Activated gamma-delta T cell (primary cell): Measurements from ENCODE around the gene FGGY.
"Not testable (repeated sequence)": the region's sequence is repeated elsewhere in the genome, so short reads cannot be mapped to it uniquely, and the experiment has no call there.

ENCODE experiments used
- DNase-seq: peaks from one replicate; lab custom pipeline; 2025; lab: John Stamatoyannopoulos, UW

The FGGY gene

DNA sequence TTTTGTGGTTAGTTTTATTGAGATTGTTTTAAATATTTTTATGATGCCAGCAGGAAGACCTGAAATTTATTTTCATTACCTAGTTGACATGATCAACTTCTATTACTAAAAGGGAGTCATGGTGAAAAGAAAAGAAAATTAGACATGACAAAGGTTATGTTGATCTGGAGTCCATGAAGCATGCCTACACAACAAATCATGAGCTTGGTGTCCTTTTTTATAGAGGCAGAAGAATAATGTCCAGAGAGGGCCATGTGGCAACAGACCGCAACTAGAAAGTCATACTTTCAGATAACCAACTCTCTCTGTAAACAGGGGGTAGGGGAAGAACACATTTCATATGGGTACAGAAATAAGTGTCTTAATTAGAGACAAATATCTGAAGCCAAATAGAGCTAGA, 342.4 kb downstream of the FGGY start:
- DNase-seq: no peak

DNA sequence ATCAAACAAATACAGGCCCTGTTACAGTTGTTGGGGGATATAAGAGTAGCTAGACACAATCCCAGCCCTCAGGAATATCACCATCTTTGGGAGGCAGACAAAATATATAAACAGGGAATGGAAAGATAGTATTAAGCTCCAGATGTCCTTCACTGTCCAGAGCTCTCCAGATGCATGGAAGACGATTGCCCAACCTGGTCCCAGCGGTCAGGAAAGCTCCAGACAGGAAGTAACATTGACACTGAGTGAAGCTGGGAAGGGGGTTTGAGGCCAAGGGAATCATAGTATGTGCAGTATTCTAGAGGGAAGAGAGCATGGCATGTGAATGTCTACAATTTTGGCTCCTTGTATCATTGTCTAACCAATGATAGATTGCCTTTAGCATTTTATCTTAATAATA, 344.0 kb downstream of the FGGY start:
- DNase-seq: no peak

GRCh38 chr1:59641836-59642235, 344.9 kb downstream of the FGGY start:
- DNase-seq: no peak

GRCh38 chr1:59643526-59643925, 346.6 kb downstream of the FGGY start:
- no peak for DNase-seq

DNA sequence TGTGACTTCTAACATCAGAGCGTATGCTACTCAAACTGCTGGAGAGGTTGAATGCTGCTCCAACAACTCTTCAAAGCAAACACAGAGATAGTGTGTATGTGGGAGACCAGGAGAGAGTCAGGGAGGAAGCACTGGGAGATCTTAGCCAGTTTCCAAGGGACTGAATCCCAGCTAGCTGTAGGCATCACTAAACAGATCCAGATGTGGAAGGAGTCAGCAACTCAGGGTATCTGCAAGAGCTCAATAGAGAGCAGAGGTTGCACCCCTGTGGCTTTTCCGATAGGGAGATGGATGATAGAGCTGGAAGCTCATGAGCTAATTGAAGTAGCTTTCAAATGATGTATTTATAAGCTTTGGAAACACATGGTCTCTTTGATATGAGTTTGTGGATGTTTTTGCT, 349.0 kb downstream of the FGGY start:
- DNase-seq: no peak

GRCh38 chr1:59653142-59653958, 356.5 kb downstream of the FGGY start:
- DNase-seq: not testable (repeated sequence)

GRCh38 chr1:59653968-59654367, 357.1 kb downstream of the FGGY start:
- no peak for DNase-seq

DNA sequence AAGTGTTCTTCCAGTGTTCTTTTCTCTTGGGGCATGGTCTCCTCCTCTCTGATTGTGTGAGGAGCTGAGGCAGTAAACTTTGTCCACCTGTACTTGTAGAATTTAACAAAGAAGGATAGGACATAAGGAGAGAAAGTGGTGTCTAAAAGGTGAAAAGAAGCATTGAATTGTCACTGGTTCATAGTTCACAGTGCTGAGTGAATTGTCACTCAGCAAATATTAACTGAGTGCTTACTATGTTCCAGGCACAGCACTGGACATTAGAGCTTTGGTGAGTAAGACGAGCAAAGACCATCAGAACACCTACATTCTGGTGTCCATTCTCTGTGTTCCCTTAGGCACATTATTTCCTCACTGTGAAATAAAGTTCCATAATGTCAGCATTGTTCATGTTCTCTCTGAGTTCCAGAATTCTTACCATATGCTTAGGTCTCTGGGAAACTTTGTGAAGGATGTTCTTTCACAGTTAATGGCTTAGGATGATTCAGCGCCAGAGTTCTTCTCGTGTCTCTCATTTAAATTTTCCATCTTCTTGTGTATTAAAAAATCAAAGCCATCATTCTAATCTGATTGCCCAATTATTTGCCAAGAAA, 361.1 kb downstream of the FGGY start:
- DNase-seq: no peak

GRCh38 chr1:59664166-59664565, 367.3 kb downstream of the FGGY start:
- no peak for DNase-seq

- DNase-seq: no peak
Observed at GRCh38 chr1:59666106-59666505, 369.2 kb downstream of the FGGY start.

DNA sequence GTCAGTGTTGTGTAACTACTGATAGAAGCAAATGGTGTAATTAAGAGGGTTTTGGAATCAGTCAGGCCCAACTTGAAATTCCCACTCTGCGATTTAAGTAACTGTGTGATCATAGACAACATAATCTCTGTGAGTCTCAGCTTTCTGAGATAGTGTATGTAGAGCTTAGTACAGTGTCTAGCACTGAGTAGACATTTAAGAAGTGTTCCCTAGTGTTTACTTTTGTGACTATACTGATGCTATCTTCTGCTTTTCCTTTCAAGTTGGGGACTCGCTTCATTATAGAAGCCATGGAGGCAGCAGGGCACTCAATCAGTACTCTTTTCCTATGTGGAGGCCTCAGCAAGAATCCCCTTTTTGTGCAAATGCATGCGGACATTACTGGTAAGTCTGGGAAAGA, 370.1 kb downstream of the FGGY start:
- DNase-seq: no peak

DNA sequence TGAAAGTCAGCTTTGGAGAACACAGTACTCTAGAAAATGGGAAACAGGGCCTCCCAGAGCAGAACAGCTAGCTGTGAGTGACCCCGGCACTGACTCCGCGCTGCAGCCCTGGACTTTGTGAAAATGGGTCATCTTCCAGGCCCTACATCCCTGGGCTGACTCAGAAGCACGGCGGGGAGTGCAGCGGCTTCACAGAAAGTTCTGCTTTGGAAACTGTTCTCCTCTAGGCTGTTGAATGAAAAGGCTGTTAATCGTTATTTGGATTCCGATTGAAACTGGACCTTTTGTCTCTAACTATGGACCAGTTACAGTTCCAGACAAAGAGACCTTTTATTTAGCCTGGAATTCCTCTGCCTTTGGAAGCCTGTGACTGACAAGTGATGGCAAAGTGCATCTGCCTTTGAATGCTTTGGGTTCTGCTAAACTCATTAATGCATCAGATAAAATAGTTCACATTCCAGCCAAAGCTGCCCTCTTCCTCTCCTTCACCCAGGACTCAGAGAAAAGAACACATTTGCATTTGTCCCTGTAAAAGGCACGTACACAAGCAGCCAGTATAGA, 372.9 kb downstream of the FGGY start:
- DNase-seq: no peak

- no peak for DNase-seq
Observed at GRCh38 chr1:59670662-59671061, 373.8 kb downstream of the FGGY start.

GRCh38 chr1:59671066-59671952, 374.4 kb downstream of the FGGY start:
- no peak for DNase-seq

- no peak for DNase-seq
Observed at GRCh38 chr1:59671953-59672305, 375.0 kb downstream of the FGGY start.

DNA sequence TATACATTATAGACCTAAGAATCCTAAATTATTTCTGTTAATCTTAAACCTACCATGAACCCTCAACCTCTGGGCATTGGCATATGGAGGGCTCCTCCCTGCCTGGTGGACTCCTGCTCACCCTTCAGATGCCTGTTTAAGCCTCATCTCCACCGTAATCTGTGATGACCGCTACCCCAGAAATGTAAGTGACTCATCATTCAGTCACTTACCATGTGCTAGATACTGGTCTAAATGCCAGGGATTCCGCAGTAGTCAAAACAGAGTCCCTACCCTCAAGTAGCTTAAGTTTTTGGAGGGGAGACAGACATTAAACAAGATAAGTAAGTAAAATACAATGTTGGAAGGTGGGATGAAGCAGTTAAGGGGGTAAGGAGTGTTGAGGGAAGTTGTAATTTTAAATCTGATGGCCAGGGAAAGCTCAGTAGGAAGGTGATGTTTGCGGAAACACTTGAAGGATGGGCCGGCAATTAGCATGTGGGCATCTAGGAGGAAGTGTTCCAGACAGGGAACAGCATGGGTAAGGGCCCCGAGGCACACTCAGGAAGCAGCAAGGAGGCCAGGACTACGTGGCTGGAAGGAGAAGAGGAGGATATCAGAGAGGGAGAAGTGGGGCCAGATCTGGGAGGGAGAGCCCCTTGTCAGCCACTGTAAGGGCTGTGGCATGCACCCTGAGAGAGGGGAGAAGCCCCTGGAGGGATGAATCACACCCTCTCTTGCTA, 376.1 kb downstream of the FGGY start:
- DNase-seq: no peak

DNA sequence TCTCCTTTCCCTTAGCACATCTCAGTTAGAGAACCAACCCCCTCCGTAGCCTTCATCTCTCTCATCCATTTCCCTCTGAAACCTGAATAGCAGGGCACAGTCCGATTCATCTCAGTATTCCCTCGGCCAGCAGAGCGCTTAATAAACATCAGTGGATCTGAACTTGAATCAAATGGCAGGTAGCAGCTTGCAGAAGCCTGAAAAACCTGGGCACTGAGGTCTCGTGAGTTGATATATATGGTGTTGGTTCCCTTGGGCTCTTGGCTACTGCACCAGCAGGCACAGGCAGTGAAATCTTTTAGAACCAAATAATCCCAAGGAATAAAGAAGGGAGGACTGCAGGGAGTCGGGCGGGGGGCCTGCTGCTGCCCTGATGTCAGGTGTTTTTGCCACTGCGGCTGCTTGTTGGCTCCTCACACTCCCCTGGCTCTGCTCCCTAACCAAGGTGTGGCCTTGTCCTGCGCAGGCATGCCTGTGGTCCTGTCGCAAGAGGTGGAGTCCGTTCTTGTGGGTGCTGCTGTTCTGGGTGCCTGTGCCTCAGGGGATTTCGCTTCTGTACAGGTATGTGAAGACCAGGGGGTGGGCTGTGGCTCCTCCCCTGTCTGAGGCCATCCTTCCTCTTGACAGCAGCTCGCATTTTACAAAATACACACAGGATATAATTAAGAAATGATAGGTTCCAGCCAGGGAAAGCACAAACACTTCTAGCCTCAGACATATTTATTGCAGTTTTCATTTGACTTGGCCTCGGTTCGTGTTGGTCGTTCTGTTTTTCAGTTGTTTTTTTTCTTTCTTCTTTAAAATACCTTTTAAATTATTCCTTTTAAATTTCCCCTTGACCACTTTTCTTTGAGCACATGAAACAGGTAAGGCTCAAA, 376.9 kb downstream of the FGGY start:
- DNase-seq: no peak

- DNase-seq: no peak
Observed at GRCh38 chr1:59674595-59674994, 377.7 kb downstream of the FGGY start.

DNA sequence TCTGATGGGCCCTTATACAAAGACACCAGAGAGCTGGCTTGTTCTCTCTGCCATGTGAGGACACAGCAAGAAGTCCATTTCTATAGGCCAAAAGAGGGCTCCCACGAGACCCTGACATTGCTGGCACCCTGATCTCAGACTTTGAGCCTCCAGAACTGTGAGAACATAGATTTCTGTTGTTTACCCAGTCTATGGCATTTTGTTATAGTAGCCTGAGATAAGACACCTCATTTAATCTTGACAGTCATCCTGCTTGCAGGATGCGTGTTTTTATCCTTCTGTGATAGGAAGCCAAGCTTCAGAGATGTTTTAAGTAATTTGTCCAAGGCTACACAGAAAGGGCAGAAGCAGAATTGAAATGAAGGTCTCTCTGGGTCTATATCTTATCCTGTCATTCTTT, 379.0 kb downstream of the FGGY start:
- DNase-seq: no peak

GRCh38 chr1:59678040-59678439, 381.1 kb downstream of the FGGY start:
- DNase-seq: no peak
